Measurements from ENCODE around the gene ANKRD33.

The ANKRD33 gene

DNA sequence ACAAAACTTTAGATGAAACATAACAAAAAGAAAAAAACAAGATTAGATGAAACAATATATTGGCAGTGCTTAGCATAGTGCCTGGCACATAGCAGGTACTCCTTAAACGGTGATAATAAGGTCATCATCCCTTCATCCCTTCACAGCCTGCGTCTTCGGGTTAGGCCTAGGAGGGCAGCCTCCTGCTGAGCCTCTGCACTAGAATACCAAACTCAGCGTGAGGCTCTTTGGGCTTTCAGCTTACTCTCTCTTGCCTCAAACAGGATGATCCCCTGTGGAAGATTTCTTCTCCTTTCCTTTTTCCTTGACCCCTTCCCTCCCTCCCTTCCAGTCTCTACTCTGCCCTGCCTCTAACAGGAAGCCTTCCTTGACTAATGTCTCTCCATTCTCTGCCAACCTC is 25.0 kb upstream of the ANKRD33 start:
- DNase-seq: peak; percentile 37

DNA sequence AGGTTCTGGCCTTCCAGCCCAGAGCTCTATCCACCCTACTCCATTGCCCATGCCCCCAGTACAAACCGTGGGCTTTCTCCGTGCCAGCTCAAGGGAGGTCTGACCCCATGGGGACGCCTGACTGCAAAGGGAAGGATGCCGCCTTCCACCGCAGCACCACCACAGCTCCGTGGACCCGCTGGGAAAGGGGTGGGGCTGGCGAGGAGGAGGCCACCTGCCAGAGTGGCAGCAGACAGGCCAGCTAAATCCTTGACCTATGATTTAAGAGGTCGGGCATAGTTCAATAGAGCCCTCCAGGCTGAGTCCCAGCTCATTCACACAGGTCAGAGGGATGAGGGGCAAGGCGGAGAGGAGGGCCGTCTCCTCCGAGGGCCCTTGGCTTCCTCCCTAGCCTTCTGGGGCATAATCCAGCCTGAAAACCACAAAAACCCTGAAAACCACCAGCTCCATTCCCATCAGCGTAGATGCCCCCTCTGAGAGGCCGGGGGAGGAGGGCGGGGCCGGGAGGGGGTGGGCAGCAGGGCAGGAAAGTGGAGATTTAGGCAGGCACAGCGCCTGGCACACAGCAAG is 24.5 kb upstream of the ANKRD33 start:
- peak; percentile 53 for DNase-seq

DNA sequence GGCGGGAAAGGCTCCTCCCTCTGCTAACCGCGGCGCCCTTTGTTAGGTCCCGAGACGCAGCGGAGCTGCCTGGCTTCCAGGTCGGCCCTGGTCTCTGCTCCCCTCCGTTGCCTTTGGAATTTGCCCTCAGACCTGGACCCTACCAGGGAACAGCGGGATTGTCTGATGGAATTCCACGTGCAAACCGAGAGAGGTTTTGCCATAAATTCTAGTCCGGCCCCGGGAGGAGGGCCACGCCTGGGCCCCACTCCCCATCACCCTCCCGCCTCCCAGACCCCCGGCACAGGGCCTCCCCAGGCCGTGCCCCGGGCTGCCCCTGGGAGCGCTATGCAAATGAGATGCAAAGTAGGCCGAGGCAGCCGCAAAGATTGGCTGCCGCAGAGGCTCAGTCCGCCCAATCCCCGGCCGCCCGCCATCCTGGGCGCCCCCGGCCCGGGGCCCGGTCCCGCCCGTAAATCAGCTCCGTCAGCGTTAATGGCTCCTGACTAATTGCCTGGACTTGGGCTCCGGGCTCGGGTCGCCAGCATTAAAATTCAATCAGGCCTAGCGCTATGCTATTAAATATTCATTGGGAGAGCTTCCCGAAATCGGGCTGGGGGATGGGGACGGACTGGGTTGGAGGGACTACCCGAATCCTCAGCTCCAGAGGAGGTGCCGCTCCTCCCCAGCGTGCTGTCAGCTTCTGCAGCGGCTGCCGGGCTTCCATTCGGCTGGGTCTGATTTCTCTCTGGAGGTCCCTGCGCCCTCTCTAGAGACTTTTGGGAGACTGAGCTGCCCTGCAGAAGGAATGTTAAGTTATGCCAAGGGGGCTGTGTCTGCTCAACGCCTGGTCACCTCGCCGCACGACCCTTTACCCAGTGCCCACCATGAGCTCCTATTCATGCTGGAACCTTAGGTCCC is 23.7 kb upstream of the ANKRD33 start:
- peak; percentile 71 for DNase-seq

DNA sequence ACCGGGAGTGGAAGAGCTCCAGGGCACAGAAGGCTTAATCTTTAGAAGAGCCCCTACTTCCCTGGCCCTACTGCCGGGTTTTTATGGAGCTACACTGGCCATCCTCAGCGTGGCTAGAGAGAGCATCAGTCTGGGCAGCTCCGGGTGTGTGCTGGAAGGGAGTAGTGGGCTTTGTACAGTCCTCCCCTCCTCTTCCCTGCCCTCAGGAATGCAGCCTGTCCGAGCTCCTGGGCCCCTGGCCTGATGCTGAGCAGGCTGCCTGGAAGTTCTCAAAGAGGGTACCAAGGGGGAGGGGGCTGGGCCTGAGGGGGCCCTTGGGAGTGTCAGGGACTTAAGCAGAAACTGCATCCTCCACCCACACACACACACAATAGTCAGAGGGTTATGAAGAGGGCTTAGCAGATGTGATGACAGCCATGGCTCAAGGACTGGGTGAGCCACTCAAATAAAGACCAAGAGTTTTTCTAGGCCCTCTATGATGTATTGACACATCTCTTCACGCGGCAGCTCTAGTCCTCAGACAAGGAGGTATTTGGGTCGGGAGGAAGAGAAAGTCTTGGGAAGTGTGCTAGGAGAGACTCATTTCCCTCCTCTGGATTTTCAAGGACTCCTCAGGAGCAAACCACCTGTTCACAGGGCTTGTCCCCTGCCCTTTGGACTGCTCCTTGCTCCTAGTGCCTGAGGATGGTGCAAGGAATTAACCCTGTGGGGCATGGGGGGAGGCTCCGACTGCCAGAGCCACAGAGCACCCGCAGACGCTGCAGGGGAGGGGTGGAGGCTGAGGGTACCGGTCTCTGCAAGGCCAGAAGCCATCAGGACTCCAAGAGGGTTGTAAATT is 22.9 kb upstream of the ANKRD33 start:
- peak; percentile 29 for DNase-seq

DNA sequence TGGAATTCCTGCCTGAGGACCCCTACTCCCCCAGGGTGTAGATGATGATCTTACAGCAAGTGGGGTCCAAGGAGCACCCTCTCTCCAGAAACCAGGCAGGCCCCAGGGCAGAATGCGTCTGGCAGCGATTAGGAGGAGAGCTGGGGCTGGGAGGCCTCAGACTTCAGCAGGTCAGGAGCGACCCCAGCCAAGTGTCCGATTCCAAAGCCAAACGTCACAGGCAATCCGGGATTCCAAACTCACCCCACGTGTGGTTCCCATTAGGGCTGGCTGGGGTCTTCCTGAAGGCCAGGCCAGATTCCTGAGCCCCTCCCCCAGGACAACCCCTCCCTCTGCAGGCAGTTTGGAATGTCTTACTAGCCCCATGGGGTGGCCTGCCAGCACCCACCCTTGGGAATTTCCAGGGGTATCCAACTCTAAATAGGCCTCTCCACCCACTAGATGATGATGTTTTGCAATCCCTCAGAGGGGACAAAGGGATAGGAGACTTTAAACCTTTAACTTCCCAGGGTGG is 22.1 kb upstream of the ANKRD33 start:
- no peak for DNase-seq

DNA sequence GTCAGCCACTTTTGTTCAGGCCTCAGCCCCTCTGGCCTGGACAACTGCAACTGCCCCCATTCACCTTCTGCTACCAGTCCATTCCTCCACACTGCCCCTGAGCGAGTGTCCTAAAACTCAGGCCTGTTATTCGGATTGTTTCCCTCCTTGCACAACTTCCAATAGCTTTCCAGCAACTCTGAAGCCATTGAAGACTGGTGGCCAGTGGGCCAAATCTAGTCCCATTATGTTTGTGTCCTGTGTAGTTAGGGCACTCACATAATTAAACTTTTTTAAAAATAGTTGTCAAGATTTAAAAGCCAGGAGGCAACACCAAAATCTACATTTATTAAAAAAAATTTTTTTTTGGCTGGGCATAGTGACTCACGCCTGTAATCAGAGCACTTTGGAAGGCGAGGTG is 21.6 kb upstream of the ANKRD33 start:
- DNase-seq: no peak

DNA sequence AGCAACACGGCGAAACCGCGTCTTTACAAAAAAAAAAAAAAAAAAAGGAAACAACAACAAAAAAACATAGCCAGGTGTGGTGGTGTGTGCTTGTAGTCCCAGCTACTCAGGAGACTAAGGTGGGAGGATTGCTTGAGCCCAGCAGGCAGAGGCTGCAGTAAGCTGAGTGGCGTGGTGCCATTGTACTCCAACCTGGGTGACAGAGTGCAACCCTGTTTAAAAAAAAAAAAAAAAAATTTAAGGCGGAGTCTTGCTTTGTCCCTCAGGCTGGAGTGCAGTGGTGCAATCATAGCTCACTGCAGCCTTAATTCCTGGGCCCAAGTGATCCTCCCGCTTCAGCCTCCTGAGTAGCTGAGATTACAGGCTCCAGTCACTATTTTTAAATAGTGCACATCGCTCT is 21.1 kb upstream of the ANKRD33 start:
- peak; percentile 50 for DNase-seq

DNA sequence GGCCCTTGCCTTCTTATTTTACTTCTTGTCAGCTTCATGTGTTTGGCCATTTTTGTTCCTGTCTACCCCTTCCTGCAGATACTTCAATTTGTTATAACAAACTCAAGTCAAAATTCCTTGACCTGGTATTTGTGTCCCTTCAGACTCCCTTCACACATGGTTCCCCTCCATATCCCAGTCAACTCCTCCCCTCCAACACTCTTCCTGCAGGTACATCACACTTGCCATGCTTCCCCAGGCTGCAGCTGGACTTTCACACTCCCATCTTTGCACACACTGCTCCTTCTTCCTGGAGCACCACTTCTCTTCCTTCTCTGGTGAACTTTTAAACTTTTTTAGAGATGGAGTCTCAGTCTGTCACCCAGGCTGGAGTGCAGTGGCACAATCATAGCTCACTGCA is 20.5 kb upstream of the ANKRD33 start:
- no peak for DNase-seq

DNA sequence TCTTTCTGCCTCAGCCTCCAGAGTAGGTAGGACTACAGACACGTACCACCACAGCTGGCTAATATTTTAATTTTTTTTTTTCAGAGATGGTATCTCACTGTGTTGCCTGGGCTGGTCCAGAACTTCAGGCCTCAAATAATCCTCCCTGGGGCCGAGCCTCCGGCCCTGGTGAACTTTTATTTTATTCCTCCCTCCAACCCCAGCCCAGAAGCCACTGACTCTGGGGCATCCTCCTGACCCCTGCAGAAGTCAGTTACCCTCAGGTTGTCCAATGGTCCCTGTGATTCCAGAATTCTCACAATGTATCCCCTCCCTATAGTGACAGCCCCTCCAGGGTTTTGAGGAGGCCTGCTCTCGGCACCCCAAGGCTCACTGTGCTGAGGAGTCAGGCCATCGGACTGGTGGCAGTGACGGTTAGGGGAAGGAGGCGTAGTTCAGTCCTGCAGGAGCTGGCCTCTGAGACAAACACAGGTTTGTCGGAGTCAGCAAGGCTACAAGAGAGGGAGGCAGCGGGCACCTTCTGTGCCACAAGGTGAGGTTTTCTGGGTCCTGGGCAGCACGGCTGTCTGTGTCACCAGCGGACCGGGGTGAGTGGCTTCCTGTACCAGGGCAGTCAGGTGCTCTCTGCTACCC is 20.0 kb upstream of the ANKRD33 start:
- DNase-seq: no peak

DNA sequence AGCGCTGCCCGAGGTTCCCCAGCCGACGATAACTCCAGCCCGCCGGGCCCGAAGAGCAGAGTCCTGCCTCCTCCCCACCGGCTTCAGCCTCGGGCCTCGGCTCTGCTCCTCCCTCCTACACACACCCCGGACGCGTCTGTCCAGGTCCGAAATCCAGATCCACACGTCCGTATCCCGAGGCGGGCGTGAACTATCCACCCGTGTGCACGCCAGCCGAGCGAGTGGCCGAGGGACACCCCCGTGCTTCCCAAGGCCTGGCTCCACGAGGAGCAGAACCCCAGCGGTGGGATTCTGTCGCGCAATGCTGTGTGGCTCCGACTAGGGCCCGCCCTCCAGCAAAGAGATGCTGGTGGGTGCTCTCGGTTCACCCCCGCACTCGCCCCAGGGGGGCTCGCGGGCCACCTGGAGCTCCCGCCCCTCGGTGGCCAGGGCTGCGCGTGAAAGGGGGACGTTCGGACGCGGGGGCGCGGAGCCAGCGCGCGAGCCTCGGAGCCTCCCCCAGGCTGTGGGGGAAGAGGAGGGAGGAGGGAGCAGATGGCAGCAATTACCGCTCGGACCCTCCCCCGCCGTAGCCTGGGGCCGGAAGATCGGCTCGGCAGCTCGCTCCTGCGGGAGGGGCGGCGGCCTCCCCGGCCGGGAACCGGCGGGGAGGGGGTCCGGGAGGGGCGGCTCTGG is 18.9 kb upstream of the ANKRD33 start:
- DNase-seq: peak; percentile 60

DNA sequence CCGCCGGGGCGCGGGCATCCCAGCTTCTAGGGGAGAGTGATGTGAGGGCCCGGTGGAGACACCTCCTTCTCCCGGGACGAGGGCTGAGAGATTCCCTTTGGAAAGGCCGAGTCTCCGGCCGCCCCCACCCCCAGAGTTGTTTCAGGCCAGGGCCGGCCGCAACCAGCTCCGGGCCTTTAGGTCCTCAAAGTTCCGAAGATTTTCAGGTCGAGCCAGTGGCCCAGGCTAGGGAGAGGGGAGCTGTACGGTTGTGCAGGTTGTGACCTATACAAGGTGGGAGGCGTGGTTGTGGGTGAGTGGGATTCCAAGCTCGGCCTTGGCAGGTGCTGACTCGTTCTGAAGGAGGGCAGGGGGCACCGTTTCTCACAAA is 18.4 kb upstream of the ANKRD33 start:
- DNase-seq: peak; percentile 35

DNA sequence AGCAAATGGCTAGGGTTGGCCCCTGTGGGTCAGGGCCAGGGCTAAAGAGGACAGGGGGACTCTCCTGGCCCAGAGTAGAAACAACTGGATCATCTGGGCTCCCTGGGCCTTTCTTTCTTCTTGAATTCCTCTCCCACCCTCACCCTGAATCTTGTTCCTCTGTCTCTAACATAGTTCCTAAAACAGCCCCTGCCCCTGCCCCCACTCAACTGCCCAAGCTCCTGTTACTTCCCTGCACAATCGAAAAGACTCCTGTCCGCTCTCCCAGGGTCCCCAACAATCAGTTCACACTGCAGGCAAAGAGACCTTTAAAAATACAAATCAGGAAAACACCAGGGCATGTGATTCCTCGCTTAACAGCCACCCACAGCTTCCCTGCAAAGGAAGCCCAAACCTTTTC is 18.0 kb upstream of the ANKRD33 start:
- no peak for DNase-seq

DNA sequence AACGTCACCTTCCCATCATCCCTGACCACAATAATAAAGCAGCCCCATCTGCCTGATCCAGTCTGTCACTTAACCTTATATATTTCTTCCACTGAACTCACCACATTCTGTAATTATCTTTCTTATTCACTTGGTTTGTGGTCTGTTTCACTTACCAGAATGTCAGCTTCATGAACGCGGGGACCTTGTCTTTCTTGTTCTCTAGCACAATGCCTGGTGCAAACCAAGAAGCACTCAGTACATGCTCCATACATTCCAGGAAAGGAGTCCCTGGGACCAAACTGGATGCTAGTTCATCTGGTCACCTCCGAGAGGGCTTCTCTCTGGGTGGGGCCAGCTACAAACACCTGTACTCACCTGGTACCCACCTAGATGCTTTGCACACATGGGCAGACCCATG is 17.4 kb upstream of the ANKRD33 start:
- no peak for DNase-seq

DNA sequence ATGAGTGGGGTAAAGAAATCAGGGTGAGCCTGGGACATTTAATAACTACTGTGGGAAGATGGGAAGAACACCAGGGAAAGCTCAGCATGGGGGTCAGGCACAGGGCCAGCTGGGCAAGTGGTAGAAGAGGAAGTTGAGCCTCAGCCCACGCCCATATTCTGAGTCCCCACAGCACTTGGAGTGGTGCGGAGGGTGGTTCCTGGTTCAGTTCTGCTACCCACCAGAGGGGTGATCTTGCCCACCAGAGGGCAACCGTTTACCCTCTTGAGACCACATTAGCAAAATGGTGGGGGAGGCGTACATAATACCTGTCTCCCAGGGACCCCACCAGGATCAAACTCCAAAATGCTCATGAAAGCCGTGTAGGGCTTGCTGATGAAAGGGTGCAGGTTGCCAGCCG is 16.8 kb upstream of the ANKRD33 start:
- no peak for DNase-seq

DNA sequence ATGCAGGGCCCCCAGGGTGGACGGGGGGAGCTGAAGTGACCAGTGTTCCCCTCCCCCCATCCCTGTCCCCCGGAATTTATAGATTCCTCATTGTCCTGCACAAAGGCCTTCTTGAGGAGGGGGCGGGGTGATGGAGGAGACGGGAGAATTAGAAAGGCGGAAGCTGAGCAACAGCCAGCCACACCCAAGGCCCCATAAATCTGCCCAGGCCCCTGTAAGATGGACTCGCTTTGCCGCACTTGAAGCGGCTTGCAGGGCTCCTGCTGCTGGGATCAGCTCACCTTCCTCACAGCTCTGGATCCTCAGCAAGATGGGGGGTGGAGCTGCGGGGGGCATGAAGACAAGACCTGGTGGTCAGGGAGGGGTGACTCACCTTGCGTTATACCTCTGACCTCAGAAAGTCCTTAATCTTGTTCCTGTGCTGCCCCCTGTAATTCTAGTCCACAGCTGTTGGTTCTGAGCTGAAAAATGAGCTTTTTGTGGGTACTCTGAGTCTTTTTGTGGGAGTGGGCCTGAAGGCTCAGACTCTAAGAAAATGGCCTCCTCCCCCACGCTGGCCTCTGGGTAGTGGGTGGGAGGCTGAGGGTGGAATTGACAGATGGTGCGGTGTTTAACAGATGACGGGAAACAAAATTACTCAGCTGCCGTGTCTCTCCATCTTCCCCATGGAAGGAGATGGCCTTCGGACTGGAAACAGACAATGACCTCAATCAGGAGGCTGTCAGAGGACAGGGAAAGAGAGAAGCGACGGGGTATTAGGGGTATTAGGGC is 15.8 kb upstream of the ANKRD33 start:
- no peak for DNase-seq

DNA sequence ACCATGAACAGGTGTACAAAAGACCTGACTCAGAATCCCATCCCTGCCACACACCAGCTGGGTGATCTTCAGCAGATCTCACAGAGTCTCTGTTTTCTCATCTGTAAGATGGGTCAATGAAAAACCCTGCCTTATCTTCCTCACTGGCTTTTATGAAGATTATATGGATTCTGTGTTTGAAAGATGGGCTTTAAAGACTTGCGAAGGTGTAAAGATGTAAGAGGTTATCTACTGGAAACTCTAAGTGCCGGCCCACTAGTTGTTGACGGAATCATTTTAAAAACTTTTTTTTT is 15.3 kb upstream of the ANKRD33 start:
- no peak for DNase-seq

DNA sequence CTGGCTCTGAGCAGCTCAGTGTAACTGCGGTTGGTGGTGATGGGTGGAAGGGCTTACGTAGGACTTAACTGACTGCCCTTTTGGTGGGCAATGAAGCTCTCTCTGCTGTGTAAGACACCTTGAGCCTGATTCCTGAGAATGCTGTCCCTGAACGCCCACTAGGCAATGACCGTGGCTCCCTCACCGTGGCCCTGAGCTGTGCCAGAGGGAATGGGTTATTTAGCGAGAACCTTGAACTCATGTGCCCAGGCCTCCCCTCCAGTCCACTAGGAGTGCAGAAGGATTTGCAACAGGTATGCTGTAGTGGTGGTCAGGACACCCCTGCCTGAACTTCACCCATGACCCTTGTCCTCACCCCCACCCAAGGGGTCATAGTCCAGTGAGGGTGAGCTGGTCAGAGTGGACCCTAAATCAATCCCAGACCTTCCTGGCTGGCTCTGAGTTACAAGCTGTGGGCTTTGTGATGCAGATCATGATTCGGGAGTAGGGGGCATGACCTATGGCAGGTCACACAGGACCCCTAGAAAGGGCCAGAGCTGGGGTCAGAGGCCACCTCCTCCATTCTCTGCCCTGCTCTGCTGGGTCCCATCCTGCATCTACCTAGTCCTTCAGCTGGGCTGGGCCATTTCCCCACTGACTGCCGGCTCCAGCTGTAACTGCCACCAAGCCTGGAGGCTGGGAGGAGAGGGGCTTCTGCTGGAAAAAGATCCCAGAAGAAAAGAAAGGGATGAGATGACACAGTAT is 14.5 kb upstream of the ANKRD33 start:
- DNase-seq: no peak

DNA sequence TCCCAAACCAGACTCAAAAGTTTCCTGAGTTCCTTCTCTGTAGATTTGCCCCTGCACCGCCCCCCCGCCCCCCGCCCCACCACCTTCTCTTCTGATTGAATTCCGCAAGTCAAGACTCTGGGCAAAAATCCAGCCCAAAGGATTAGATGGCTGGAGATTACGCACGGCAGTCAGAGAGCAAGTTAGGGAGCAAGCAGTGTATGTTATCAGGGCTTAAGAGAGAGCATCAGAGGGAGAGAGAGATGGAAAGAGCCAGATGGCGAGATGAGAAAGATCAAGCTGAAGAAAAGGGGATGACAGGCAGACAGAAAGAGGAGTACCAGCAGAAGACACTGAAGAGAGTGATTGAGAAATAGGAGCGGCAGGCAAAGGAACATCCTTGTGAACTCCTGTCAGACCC is 13.9 kb upstream of the ANKRD33 start:
- no peak for DNase-seq

DNA sequence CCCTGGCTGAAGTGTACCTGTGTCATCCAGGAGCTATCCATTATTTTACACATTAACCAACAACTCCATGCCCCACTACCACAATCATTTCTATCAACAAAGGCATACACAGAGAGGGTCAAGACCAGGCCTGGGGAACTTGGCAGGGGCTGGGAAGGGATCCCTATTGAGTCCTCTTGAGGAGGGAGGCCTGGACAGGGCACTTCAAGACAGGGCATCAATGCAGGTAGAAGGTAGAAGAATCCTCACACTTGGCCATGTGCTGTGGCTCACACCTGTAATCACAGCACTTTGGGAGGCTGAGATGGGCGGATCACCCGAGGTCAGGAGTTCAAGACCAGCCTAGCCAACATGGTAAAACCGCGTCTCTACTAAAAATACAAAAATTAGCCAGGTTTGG is 13.4 kb upstream of the ANKRD33 start:
- no peak for DNase-seq

DNA sequence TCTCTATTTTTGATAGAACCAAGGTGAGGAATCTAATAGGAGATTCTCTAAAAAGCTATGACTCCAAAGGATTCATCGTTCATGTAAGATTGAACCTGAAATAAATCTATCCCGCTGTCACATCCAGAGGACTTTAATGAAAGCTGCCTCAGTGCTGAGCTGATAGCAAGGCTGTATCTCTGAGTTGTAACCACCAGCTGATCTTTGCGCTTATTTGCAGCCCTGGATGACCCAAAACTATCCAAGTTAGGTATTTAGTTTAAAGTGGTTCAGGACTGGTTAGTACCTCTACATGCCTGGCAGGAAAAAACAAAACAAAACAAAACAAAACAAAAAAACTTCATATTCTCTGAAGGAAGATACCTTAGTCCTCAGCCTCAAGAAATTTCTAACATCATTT is 8.8 kb upstream of the ANKRD33 start:
- no peak for DNase-seq

DNA sequence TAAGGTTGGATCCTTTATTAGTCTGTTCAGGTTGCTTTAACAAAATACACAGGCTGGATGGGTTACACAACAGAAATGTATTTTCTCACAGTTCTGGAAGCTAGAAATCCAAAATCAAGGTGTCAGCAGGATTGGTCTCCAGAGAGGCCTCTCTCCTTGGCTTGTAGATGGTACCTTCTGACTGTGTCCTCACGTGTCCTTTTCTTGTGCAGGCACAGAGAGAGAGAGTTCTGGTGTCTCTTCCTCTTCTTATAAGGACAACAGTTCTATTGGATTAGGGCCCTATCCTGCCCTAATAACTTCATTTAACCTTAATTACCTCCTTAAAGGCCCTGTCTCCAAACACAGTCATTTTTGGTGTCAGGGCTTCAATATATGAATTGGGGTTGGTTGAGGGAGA is 4.6 kb upstream of the ANKRD33 start:
- no peak for DNase-seq
